Skin epidermis (tissue), 12 donors: ENCODE measurements around the gene PRSS53.

ENCODE experiments used
- H3K27ac ChIP-seq, 21 experiments: fragments of 200-600 bp; sonication (generic) in 11 of 21; one replicate each; pipeline ENCODE4 v1.5.0; 2020; ENCODE audit warnings: mild to moderate bottlenecking in 3 of 21, inconsistent platforms in 2 of 21, moderate library complexity in 2 of 21
- H3K4me3 ChIP-seq, 7 experiments: fragments of 200-600 bp; sonication (generic) in 2 of 7; one replicate each; pipeline ENCODE4 v1.5.0; 2020; ENCODE audit warnings: inconsistent platforms in 2 of 7, mild to moderate bottlenecking in 2 of 7, moderate library complexity in 1 of 7

The PRSS53 gene

GRCh38 chr16:31120129-31120528 lies 31.4 kb upstream of the PRSS53 start:
- Histone ChIP-seq H3K27ac (peak overlapping the region in 4 of 21 experiments; percentile 3 to 95 (median 24)), H3K4me3 (no peak overlapping the region)

- peak overlapping the region; percentile 23 to 99 (median 95) for H3K27ac ChIP-seq
- H3K4me3 ChIP-seq: peak overlapping the region; percentile 56 to 91 (median 72)
Observed at GRCh38 chr16:31118223-31119155, 29.7 kb upstream of the PRSS53 start.

GRCh38 chr16:31117384-31118222 lies 28.9 kb upstream of the PRSS53 start, which contains the start of gene KAT8:
TSS of gene KAT8 (plus strand) at chr16:31117664. CDS start at chr16:31117682, 18 bp downstream.
- Histone ChIP-seq H3K27ac (peak within 1 kb of the TSS; percentile 85 to 99 (median 95)), H3K4me3 (peak within 1 kb of the TSS; percentile 56 to 91 (median 72))

GRCh38 chr16:31114468-31114867 lies 25.7 kb upstream of the PRSS53 start:
- no peak overlapping the region for H3K4me3 ChIP-seq
- peak overlapping the region in 17 of 21 experiments; percentile 22 to 84 (median 73) for H3K27ac ChIP-seq

GRCh38 chr16:31113121-31114120 lies 24.7 kb upstream of the PRSS53 start:
- H3K4me3 ChIP-seq: no peak overlapping the region
- peak overlapping the region in 20 of 21 experiments; percentile 17 to 84 (median 72) for H3K27ac ChIP-seq

GRCh38 chr16:31112711-31113110 lies 24.0 kb upstream of the PRSS53 start:
- no peak overlapping the region for H3K4me3 ChIP-seq
- H3K27ac ChIP-seq: peak overlapping the region in 19 of 21 experiments; percentile 52 to 84 (median 73)

- Histone ChIP-seq H3K27ac (peak overlapping the region in 16 of 21 experiments; percentile 52 to 84 (median 72)), H3K4me3 (no peak overlapping the region)
Observed at GRCh38 chr16:31111881-31112466, 23.2 kb upstream of the PRSS53 start.

GRCh38 chr16:31110106-31111034 lies 21.6 kb upstream of the PRSS53 start:
- Histone ChIP-seq H3K4me3 (no peak overlapping the region), H3K27ac (peak overlapping the region in 2 of 21 experiments; percentile 19 to 21)

- no peak overlapping the region for H3K4me3 ChIP-seq
Observed at GRCh38 chr16:31109622-31110021, 20.9 kb upstream of the PRSS53 start.

GRCh38 chr16:31108794-31109558 lies 20.2 kb upstream of the PRSS53 start:
- peak overlapping the region; percentile 69 to 98 (median 92) for H3K4me3 ChIP-seq
- H3K27ac ChIP-seq: peak overlapping the region; percentile 75 to 98 (median 95)

More at GRCh38 chr16:31109622-31110021, 20.9 kb upstream of the PRSS53 start:
- H3K27ac ChIP-seq: peak overlapping the region in 6 of 21 experiments; percentile 90 to 98 (median 96)

- peak within 1 kb of the TSS; percentile 69 to 98 (median 92) for H3K4me3 ChIP-seq
- H3K27ac ChIP-seq: peak within 1 kb of the TSS; percentile 75 to 98 (median 95)
Observed at GRCh38 chr16:31108035-31108793, 19.5 kb upstream of the PRSS53 start, which contains the start of gene BCKDK. TSS of gene BCKDK (plus strand) at chr16:31108386. CDS start at chr16:31109224, 838 bp downstream.

- peak overlapping the region in 1 of 7 experiments; percentile 92 for H3K4me3 ChIP-seq
- peak overlapping the region in 4 of 21 experiments; percentile 94 to 98 (median 96) for H3K27ac ChIP-seq
Observed at GRCh38 chr16:31107465-31107867, 18.7 kb upstream of the PRSS53 start.

- peak overlapping the region in 2 of 21 experiments; percentile 55 to 76 for H3K27ac ChIP-seq
- no peak overlapping the region for H3K4me3 ChIP-seq
Observed at GRCh38 chr16:31106509-31107464, 18.0 kb upstream of the PRSS53 start.

GRCh38 chr16:31105677-31106213 lies 17.0 kb upstream of the PRSS53 start:
- Histone ChIP-seq H3K4me3 (peak overlapping the region in 2 of 7 experiments; percentile 15 to 23), H3K27ac (peak overlapping the region in 15 of 21 experiments; percentile 16 to 83 (median 65))
